Activated CD8-positive, alpha-beta memory T cell treated with anti-CD3 and anti-CD28 coated beads, Interleukin-2, amount 50 U/mL, for 1 hour (primary cell): ENCODE data around the gene HCST.
"Not testable (repeated sequence)": the region's sequence is repeated elsewhere in the genome, so short reads cannot be mapped to it uniquely, and the experiment has no call there.

Experiments
- DNase-seq: peaks from one replicate; pipeline ENCODE4 v3.0.0-alpha.2; 2020; ENCODE audit errors: extremely low read depth

Gene HCST

DNA sequence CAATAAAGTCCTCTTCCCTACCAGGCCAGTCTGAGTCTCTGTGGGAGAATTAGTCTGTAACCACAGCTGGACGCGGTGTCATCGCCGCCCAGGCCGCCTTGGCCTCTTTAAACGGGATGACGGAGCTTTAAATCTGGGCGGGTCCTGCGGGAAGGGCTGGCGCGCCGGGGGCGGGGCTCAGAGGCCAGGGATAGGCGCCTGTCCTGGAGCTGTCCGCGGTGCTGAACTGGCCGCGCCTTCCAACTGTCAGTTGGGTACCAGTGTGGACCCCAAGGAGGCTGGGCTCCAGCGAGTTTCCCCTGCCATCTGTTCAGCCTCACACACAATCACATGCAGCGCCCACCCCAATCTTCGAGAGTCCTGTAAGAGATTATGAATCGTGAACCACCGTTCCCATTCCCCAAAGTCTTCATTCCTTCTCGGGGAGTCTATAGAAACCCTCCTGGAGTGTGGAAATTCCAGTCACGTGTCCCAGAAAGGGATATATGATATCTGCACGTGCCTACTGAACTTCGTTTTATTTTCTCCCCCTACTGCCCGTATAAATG, 22.5 kb upstream of the HCST start:
- DNase-seq, result no peak

DNA sequence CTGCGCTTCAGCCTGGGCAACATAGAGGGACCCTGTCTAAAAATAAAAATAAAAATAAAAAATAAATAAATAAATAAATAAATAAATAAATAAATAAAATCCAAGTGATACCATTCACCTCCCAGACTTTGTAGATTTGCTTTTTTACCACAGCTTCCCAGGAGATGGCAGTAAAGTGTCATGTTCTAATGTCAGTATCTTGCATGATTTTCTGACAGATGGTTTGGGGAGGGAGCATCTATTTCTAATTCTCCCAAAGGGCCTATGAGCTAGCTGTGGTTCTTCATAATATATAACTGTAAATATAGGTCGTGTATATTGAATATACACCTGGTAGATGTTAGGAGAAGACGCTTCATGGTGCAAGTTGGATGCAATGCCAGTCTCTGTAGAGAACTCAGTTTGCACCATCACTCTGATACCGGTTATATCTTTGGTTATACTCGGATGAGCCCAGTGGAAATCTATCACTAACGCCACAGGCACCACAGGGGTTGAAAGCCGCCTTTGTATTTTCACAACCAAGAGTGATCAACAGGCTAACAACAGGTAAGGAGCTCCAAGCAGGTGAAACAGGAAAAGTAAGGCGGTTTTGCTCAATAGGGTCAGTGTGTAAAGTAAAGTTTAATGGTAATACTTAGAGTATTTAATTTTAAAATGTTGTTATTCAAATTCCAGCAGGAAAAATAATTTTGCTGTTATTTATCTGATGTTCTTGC, 20.1 kb upstream of the HCST start:
- DNase-seq, result no peak

DNA sequence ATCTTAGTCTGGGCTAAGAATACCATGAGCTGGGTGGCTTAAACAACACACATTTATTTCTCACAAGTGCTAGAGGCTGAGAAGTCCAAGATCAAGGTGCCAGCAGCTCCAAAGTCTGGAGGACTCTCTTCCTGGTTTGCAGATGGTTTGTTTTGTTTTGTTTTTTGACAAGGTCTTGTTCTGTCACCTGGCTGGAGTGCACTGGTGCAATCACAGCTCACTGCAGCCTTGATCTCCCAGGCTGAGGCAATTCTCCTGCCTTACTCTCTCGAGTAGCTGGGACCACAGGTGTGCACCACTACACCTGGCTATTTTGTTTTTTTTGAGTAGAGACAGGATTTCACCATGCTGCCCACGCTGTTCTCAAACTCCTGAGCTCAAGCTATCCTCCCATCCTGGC, 18.4 kb upstream of the HCST start:
- DNase-seq, result no peak

DNA sequence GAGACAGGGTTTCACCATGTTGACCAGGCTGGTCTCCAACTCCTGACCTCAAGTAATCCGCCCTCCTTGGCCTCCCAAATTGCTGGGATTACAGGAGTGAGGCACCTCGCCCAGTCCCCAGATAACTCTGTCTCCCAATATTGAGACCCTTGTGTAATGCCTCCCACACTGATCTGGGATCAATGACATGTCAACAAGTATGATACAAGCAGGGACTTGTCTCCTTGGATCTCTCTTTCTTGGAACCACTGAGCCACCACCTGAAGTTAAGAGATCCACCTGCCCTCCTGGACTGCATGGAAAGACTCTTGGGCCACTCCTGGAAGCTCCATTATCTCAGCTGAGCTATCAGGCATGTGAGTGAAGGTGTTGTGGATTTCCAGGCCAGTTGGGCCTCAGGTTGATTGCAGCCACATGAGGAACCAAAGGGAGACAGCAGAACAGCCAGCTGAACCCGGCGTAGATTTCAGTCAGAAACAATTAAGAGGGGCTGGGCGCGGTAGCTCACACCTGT, 17.0 kb upstream of the HCST start:
- DNase-seq, result no peak

DNA sequence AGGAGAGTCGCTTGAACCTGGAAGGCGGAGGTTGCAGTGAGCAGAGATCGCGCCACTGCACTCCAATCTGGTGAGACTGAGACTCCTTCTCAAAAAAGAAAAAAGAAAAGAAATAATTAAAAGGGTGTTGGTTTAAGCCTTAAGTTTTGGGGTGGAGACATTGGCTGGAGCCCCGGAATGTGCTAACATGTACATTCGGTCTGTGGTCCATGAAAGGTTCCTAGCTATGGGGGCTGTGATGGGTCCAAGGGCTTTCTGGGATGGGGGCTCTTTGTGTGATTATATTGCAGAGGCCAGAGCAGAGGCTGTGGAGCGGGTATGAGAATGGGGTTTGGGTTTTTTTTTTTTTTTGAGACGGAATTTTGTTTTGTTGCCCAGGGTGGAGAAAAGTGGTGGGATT, 16.4 kb upstream of the HCST start:
- no peak for DNase-seq

DNA sequence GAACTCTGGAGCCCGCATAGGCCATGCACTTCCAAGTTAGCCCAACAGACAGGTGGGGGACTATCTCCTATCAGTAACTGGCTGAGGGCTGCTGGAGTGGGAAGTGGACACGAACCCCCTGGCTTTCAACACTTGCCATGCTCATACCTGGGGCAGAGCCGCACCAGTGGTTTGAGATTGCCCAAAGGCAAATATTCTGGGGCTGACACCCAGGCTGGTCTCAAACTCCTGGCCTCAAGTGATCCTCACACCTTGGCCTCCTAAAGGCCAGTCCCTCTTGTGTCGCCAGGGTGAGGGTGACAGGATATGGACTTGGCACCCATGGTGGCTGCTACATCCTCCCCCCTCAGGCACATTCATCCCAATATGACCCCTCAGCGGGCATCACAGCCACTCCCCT, 15.1 kb upstream of the HCST start:
- DNase-seq, result no peak

DNA sequence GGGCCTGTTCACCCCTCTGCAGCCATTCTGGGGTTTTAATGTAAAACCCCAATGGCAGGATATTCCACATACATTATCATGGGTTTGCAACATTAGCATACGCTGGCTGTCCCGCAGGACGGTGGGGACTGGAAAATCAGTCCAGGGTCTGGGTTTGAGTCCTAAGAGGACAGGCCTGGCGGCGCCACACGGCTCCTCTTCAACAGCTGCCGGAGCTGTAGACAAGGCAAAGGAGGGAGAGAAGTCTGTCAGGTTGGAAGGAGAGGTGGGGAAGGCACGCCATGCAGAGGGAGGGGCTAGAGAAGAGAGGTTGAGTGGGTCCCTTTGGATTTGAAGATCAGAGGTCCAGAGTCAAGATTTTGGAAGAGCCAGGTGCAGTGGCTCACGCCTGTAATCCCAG, 13.9 kb upstream of the HCST start:
- DNase-seq, result no peak

DNA sequence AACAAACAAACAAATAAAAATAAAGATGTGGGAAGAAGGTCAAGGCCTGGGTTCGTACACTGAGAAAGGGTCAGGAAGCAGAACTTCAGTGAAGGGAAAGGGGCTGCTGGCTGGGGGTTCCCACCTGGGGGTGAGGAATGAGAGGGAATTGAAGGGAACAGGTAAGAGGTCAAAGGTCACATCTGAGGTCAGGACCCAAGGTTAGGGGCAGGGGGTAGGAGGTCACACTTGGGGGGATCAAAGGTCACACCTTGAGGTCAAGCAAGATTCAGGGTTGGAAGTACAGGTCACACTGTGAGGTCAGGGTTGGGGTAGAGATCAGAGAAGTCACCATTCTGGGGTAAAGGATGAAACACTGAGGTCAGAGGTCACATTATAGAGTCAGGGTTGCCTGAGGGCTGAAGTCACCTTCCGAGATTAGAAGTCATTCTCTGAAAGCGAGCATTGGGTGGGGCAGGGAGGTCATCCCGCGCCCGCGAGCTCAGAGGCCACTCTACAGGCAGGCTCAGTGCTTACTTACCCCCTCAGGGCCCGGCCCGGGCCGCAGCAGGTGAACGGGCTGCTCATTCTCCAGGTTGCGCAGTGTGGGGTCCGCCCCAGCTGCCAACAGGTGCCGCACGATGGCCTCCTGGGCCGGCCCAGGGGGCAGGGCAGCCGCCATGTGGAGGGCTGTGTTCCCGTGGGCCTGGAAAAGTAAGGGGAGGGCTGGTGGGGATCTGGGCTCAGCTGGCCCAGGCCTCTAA, 12.8 kb upstream of the HCST start:
- no peak for DNase-seq

DNA sequence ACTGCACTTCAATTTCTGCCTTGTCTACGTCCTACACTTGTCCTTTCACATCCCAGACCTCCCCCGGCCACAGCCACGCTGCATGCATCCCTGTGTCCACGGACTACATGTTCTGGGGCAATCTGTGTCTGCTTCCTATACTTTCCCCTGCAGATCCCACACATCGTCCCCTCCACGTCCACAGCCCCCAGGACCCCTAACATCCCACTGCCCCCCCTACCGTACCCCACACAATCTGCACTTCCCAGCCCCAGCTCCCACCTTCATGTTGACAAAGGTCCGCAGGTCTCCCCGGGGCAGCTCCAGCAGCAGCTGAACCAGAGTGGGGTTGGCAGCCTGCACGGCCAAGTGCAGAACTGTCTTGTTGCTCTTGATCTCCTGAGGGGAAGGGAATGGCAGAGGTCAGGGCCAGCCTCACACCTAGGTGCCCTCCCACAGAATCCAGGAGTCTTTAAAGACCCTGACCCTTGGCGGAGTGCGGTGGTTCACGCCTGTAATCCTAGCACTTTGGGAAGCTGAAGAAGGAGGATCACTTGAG, 12.1 kb upstream of the HCST start:
- no peak for DNase-seq

DNA sequence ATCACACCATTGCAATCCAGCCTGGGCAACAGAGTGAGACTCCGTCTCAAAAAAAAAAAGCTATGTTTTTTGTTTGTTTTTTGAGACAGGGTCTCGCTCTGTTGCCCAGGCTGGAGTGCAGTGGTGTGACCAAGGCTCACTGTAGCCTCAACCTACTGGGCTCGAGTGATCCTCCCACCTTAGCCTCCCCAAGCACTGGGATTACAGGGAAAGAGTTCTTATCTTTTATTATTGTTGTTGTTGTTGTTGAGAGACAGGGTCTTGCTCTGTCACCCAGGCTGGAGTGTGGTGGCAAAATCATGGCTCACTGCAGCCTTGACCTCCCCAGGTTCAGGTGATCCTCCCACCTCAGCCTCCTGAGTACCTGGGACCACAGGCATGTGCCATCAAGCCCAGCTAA, 10.5 kb upstream of the HCST start:
- not testable (repeated sequence) for DNase-seq

DNA sequence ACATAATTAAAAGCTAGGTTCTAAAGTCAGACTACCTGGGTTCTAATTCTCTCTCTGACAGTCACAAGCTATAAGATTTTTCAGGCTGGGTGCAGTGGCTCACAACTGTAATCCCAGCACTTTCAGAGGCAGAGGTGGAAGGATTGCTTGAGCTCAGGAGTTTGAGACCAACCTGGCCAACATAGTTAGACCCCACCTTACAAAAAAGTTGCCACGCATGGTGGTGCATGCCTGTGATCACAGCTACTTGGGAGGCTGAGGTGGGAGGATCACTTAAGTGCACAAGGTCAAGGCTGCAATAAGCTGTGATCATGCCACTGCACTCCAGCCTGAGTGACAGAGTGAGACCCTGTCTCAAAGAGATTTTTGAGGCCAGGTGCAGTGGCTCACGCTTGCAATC, 8.0 kb upstream of the HCST start:
- no peak for DNase-seq

DNA sequence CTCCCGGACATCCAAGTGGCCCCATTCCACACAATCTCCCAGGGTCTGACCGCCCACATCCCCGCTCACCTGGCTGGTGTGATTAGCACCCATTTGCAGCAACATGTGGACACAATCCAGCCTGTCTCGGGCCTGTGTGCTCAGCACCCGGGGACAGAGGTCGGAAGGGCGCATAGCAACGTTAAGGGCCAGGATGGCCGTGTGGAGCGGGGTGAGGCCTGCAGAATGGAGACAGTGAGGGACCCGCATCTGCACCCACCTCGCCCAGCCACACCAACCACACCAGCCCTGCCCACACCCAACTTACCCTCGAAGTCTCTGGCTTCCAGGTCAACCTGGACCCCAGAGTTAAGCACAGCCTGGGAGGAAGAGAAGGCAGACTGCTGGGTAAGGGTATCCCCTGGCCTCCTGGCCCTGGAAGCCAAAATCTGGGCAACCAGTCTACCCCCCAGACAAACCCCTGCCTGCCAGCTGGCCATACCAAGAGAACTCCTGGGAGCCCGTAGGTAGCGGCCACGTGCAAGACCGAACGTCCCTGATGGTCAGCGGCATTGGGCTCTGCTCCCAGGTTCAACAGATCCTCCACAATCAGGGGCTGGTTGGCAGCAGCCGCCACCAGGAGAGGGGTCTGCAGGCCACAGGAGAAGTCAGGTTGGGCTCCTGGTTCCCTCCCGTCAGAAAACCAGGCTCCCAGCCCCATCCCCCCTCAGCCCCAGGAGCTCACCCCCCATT, 6.3 kb upstream of the HCST start:
- DNase-seq, result no peak

DNA sequence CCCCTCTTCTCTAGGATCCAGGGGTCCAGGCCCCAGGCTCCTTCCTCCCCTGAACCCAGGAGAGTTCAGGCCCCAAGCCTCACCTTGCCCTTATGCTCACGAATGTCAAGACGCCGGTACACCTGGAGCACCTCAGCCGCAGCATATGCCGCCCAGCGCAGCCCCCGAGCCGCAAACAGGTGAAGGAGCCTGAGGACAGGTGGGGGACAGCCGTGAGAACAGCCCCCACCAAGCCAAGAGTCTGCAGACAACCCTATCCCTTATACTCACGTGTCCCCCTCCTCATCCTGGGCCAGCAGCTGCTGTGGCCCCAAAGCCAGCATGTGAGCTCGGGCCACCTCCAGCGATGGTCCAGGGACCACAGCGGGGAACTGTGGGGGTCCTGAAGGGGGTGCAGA, 5.7 kb upstream of the HCST start:
- DNase-seq, result no peak

DNA sequence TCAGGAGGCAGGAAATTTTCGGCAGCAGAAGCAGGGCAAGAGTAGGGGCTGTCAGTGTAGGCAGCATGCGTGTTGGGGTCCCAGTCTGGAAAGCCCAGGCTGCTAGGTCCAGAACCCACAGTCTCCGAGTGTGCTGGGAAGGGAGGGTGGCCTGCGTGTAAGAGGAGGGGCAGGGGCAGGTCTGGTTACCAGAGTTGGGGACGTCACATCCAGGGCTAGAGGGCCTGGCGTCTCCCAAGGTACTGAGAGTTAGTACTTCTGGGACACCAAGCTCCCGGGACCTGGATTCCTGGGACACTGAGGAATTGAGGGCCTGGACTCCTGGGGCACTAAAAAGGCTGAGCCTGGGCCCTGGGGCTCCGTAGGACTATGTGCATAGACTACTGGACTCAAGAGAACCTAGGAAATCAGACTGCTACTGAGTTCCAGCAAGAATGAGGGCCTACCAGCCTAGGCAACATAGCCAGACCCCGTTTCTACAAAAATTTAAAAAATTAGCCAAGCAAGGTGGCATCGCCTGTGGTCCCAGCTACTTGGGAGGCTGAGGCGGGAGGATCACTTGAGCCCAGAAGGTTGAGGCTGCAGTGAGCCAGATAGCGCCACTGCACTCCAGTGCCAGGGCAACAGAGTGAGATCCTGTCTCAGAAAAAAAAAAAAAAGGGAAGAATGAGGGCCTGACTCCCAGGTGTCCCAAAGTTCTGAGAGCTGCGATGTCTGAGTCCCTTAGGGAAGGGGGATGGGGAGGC, 4.5 kb upstream of the HCST start:
- no peak for DNase-seq

DNA sequence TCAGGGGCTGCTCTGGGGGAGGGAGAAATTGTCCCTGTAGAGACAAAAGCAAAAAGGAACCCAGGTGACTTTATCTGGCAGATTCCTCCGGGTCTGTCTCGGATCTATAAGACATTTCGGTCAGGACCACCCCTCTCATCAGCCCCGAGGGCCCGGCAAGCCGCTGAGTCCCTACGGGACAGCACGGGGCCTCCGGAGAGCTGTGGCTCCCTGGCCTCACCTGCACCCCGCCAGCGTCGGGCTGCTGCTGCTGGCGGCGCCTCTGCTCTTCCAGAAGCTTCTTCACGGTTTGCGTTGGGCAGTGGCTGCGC, 3.9 kb upstream of the HCST start:
- DNase-seq, result no peak

DNA sequence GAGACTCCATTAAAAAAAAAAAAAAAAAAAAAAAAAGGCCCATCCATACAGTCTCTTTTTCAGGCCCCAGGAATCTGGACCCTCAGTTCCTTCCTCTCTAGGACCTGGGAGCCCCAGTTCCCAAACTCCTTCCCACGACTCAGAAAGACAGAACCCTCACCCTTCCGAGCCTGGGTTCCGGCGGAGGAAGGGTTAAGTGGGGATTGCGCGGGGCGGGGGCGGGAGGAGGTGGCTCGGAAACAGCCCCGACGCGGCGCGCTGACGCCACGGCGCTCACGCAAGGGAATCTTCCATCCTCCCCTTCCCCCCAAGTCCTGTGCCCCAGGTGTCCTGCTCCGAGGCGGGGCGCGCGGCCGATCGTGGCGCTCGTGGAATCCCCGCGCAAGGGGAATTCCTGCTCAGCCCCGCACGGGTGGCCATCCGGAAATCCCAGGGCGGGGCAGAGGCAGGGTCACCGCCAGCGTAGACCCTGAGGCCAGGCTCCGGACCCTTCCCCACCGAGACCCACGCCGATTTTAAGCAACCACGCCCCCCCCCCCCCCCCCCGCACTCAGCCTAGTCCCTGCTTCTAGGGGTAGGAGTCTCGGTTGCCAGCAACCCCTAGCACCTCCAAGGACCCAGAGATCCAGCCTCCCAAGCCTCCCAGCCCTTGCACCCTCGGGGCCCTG, 2.6 kb upstream of the HCST start:
- peak; percentile 59 for DNase-seq

DNA sequence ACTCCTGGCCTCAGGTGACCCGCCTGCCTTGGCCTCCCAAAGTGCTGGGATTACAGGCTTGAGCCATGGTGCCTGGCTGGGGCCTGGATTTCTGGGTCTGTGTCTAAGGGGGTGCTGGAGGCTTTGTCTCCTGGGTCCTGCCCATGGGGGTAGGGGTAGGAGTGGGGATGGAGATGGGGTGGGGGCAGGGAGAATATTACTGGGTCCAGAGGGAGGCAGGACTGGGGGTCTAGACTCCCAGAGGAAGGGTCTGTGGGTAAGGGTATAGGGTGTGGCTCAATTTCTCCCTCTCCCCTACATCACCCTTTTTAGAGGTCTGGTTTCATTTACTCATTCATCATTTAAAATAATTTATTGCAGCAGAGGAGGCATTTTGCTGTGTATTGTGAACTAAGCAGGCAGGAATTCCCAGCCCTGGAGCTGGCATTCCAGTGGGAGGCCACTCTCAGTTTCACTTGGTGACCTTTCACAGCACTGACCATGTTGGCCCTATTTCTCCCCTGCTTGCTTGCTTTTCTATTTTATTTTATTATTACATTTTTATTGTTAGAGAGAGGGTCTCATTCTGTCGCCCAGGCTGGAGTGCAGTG, 1.2 kb upstream of the HCST start:
- DNase-seq, result no peak

DNA sequence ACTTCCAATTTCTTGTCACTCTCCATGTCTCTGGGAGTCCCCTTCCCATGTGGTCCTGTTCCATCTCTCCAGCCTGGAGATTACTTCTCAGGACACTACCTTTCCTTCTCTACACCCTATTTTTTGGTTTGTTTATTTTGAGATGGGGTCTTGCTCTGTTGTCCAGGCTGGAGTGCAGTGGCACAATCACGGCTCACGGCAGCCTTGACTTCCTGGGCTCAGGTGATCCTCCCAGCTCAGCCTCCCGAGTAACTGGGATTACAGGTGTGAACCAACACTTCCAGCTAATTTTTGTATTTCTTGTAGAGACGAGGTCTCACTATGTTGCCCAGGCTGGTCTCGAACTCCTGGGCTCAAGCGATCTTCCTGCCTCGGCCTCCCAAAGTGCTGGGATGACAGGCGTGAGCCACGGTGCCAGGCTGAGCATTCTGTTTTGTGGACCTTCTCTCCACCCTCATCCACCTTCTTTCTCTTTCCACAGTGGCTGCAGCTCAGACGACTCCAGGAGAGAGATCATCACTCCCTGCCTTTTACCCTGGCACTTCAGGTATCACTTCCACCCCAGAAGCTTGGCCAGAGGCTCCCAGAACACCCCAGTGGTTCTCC, 644 bp downstream of the HCST start:
- DNase-seq, result no peak

DNA sequence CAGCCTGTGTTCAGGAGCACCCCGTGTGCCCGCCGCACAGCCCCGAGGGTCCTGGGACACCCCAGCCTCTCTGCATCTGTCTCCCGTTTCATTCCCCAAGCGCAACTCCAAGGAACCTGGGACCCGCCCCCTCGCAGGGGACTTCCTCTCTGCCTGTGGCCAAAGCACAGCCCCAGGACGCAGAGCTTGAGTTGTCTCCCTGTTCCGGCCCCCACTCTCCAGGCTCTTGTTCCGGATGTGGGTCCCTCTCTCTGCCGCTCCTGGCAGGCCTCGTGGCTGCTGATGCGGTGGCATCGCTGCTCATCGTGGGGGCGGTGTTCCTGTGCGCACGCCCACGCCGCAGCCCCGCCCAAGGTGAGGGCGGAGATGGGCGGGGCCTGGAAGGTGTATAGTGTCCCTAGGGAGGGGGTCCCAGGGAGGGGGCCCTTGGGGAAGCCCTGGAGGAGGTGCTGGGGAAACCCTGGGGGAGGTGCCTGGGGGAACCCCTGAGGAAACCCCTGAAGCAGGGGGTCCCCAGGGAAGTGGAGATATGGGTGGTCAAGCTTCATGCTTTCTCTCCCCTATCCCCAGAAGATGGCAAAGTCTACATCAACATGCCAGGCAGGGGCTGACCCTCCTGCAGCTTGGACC, 1.3 kb downstream of the HCST start:
- DNase-seq, result peak; percentile 80
